Measurements from ENCODE around the gene YBX1.
"Not testable (repeated sequence)": the region's sequence is repeated elsewhere in the genome, so short reads cannot be mapped to it uniquely, and the experiment has no call there.

Gene YBX1

DNA sequence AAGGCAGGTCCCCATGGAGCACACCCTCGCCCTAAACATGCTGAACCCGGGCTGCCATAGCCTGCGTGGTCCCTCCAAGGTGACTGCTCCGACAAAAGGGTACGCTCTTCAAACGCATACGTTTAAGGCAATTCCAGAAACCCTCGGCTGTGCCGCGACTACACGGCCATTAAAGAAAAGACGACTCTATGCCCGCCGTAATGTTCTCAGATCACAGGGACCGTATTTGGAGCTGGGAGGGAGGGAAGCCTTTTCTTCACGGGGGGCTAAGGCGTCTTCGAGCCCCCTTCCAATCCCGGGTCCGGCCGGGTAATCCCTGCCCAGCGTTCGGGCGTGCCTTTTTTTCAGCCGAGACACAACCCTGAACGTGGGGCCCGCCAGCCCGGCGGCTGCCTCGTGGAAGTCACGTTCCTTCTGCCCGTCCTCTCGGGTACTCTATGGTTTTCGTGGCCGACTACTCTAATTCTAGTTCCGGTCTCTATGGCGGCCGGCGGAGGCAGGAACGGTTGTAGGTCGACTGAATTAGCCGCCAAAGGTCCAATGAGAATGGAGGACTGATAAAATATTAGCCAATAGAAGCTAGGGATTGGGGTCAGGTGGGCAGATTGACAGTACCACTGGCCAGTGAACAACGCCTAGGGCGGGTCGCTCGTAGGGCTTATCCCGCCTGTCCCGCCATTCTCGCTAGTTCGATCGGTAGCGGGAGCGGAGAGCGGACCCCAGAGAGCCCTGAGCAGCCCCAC is at the start of gene YBX1:
YBX1 (plus strand) TSS at position 678 of the 743 bp plus-strand sequence. CDS start 148 bp downstream, outside the sequence.
- DNase-seq: peak; percentile 94

DNA sequence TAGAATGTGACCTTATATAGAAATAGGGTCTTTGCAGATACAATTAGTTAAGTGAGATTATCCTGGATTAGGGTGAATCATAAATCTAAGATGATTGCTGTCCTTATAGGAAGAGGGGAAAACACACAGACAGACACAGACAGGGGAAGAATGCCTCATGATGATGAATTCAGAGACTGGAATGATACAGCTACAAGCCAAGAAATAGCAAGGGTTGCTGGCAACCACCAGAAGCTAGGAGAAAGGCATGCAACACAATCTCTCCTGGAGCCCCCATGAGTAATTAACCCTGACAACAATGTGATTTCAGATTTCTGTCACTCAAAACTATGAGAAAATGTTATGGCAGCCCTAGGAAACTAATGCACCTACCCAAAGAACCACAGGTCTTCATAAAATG is 43.1 kb upstream of the YBX1 start:
- no peak for DNase-seq

DNA sequence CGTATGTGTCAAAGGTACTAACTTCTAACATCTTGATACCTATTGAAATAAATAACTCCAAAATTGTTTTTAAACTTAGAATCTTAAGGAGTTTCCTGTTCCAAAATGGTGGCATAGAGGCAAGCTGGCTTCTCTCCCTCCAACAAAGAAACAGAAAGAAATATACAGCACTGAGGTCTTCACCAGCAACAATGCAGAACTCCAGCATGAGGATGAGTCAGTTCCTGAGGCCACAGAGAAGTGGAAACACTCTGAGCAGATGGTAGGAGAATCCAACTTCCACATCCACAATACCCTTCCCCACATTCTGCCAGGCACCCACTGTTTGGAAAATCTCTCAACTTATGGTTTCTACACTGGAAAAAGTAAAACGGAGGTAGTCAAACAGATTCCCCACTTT is 36.2 kb upstream of the YBX1 start:
- DNase-seq: no peak

DNA sequence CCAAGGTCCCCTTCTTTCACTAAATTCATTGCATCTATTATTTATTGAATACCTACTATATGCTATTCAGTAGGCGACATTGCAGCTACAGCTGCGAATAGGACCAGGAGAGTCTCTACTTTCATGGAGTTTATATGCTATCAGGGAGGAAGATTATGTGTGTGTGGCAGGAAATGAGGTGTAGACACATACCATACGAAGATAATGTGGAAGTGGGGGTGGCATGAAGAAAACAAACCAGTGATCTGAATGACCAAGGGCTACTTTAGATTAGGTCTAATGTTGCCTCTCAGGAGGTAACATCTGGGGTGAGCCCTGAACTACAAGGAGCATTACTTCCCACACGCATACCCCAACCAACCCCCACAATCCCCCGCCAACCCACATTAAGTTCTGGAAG is 25.0 kb upstream of the YBX1 start:
- DNase-seq: no peak

DNA sequence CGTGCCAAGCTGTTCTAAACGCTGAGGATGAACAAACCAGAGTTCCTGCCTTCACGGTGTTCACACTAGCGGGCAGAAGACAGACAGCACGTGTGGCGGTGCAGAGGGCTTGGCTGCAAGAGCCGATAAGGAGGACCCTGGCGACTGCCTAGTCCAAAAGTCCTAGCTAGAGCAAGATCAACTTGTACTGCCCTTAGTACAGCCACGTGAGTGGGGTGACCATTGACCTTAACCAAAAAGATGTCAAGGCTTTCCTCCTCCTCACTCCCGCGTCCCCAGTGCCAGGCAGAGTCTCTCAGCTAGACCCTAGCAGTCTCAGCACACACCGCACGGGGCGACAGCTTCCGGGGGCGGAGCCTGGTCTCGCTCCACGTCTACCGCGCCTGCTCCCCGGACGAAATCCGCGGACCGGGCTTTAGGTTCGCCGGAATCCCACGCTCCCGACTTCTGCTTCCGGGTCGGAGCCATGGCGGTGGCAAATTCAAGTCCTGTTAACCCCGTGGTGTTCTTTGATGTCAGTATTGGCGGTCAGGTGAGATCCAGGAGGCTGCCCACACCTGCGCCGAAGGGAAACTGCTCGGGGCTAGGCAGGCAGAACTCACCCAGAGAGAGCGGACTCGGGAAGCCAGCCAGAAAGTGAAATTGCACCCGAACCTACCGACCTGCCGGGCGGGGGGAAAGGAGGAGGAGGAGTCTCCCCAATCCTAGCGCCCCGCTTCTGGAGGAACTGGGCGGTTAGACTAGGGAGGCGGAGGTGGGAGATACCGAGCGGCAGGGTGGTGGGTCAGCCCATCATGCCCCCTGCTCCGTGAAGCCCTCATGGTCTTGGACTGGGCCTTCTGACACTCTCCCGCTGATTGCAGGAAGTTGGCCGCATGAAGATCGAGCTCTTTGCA is 24.0 kb upstream of the YBX1 start, which contains the start of gene PPIH:
PPIH (plus strand) TSS at position 443 of the 896 bp plus-strand sequence; CDS start at position 467, 24 bp downstream.
- DNase-seq: peak; percentile 95

DNA sequence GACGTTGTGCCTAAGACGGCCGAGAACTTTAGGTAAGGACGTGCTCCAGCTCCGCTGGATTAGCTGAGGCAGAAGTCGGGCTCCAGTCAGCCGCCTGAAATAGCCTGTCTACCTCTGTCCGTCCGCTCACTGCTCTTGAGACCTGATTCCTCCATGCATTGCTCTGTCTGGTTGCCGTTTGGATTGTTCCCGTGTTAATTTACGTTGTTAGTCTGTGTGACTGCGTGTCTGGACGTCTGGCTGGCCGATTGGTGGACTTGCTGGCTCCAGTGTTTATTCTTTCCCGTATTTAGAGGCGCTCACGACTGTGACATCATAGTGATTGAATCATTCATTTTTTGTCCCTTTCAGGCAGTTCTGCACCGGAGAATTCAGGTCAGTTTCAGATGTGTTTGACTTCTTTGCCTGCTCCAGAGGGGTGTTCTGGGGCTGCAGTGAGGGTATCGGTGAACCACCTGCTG is 23.3 kb upstream of the YBX1 start:
- DNase-seq: no peak

DNA sequence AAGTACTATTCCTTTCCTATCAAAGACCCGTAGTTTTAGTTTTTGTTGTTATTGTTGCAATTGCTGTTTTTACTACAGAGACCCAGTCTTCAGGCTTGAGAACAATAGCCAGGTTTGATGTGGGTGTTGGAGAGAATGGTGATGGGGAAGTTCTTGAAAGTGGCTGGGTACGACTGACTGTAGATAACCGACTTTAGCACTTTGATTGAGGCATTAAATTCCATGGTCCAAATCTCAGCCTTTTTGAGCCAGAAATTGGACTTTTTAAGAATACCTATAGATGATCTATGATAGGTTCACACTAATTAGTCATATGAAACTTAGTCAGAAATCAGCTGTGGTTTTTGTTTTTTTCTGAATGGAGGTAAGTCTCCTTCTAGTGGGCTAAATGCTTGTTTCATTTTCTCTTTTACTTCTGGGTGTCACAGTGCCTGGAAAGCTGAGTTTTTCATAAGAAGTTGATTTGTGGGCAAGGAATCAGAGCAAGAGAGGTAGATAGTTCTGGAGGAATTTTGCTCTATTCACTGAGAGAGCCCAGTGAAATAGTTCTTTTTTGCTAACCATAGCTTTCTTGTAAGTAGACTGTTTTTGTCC is 21.2 kb upstream of the YBX1 start:
- no peak for DNase-seq

DNA sequence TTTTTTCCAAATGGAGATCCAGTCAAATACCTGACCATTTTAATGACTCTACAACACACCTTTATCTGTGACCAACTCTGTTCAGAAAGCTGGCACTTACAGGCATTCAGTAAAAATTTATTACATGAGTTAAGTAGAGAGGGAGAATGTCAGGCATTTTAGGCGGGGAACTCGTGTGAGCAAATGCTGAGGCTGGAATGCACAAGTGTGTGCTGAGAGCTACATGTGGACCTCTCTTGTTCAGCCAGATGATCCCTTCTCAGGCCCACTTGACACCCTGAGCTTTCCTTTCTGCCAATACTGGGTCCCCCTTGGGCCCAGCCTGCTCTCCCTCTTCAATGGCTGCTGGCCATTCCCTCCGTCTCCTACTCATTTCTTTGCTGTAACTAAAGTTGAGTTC is 12.3 kb upstream of the YBX1 start:
- DNase-seq: no peak

DNA sequence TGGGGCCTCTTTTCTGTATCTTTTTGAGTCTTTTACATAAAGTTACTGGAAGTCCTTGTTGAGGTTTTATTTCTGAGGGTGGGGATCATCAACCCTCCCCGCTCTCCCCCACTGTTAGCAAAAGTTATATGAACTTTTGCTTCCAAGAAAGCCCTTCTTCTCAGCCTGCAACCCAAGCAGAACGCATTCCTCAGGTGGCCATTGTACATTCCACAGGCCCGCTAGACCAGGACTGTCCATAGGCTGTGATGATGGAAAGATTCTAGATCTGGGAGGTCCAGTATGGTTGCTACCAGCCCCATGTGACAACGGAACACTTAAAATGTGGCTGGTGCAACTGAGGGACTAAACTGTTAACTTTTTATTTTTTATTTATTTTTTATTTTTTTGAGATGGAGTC is 11.8 kb upstream of the YBX1 start:
- DNase-seq: no peak

DNA sequence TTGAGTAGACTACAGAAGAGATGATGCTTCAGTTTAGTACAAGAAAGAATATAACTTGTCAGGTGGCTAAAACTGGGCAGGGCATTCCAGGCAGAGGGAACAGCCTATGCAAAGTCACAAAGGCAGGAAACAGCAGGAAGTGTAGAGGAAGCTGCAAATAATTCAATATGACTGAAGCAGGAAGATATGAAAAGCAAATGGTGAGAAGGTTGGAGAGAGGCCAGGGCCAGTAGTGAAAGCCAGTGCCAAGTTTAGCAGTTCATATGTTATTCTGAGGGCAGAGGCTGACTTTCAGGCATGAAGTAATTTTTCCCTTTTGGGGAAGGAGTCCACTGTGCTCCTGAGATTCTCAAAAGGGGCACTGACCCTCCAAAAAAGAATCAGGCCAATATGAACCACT is 8.0 kb upstream of the YBX1 start:
- DNase-seq: no peak

DNA sequence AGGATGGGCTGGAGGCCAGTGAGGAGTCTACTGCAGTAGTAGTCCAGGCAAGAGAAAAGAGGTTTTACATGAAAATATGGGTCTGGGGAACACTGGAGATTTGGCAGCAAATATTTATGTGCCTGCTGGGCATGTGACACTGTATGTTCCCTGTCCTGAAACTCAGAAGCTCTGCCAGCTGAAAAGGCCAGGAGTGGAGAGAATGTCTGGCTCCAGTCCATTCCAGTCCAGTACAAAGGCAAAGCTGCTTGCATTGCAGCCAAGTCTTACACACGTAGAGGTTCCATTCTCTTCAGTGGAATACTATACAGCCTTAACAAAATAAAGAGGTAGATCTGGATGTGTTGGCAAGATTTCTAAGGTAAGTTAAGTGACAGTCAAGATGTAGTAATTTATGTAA is 7.5 kb upstream of the YBX1 start:
- DNase-seq: no peak

DNA sequence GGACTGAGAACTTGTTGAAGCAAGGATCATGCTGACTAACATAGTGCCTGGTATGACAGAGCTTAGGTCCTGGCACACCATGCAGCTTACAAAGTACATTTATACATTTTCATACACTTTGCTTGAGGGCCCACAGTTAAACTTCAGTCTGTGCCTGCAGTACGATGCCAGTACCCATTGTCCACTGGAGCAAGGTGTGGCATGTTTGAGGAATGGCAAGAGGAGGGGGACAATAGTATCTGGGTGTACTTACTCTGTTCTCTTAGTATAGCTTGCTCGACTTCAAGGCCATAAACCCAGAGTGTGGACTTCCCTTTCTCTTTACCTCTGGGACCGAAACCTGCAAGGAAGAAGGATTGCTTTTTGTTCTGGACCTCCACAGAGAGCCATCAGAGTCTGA is 6.8 kb upstream of the YBX1 start:
- DNase-seq: no peak

DNA sequence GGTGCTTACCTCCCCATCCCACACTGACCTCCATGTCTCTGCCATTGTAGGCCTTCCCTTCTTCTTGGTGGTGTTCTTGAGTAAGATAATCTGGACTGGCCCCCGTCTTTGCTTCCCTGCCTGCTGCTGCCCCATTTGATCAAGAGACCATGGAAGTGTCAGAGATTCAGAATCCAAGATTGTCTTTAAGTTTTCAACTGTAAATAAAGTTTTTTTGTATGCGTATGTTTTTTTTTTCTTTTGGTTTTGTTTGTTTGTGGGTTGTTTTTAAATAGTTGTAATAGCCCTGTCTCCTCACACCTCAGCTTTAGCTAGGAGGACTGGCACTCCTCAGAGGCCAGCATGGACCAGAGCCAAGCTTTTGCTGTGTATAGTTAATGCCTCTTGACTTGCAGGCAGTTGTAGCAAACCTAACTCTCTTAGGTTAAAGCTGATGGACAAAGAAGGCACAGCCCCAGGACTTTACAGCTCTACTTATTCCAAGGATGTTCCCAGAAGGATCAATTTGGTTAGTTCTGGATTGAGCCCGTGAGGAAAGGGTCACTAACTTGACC is 5.6 kb upstream of the YBX1 start:
- DNase-seq: no peak

DNA sequence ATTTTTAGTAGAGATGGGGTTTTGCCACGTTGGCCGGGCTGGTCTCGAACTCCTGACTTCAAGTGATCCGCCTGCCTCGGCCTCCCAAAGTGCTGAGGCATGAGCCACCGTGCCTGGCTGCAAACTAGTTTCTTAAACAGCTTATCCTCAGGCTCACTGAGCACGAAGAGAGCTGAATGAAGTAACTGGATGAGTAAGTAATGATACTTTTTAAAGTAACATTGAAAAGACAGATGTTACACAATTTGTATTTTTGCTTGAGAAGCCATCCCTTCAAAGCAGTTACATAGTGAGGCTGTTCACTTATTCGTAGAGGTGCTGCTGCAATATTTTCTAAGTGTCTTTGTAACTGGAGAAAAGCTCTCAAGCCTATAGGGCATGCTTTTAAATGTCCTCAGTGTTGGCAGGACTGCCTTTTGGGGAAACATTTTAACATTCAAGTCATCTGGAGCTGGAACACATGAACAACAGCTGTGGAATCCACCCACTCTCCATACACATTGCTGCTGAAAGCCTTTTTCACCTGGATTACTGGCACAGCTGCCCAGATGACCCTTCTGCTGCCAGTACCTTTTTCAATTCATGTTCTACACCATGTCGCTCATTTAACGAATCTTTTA is 2.7 kb upstream of the YBX1 start:
- no peak for DNase-seq

DNA sequence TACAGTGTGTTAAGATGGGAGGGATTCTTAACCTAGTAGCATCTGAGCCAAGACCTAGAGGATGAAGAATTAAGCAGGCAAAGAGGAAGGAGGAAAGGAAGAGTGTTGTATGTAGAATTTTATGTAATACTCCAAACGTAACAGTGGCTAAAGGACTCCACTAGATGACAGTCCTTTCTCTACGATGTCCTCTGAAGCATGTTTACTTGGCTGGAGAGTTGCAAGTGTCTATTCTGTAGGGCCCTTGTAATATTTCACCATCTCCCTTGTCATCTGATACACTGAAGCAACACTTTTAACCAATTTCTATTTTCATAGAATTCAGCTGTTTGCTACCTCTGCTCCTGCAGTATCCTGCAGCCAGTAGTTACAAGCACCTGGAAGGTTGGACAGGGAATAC is 2.2 kb upstream of the YBX1 start:
- DNase-seq: no peak

DNA sequence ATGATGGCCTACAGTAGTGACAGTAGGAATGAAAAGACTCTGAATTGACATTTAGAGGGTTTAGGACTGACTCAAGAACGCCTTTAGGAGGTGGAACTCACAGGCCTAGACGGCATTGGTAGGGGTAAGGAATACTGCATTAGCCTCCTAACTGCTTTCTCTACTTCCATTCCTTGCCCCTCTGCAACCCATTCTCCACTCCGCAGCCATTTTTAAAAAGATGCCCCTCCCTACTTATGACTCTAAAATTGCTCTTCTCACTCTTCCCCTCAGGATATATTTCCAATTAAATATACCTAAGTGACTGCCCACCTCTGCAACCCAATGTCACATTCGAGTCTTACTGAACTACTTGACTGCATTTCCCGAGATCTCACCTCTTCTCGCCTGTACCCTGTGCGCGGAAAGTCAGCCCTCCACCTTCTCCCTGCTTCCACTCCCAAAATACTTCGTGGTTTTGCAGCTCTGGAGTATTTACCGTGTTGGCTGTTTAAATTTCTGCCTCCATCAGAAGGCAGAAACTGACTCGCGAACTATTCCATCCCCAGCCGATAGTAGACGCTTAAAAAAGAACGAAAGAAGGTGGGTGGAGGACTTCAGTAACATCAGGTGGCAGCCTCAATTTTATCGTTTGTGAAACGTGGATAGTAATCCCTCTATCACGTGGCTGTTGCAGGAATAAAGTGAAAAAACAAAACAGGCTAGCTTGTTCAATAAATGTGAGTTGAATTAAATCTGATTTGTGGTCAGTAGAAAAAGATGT is 1.1 kb upstream of the YBX1 start:
- DNase-seq: peak; percentile 4

DNA sequence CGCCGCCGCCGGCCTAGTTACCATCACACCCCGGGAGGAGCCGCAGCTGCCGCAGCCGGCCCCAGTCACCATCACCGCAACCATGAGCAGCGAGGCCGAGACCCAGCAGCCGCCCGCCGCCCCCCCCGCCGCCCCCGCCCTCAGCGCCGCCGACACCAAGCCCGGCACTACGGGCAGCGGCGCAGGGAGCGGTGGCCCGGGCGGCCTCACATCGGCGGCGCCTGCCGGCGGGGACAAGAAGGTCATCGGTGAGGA is 193 bp downstream of the YBX1 start:
- not testable (repeated sequence) for DNase-seq

DNA sequence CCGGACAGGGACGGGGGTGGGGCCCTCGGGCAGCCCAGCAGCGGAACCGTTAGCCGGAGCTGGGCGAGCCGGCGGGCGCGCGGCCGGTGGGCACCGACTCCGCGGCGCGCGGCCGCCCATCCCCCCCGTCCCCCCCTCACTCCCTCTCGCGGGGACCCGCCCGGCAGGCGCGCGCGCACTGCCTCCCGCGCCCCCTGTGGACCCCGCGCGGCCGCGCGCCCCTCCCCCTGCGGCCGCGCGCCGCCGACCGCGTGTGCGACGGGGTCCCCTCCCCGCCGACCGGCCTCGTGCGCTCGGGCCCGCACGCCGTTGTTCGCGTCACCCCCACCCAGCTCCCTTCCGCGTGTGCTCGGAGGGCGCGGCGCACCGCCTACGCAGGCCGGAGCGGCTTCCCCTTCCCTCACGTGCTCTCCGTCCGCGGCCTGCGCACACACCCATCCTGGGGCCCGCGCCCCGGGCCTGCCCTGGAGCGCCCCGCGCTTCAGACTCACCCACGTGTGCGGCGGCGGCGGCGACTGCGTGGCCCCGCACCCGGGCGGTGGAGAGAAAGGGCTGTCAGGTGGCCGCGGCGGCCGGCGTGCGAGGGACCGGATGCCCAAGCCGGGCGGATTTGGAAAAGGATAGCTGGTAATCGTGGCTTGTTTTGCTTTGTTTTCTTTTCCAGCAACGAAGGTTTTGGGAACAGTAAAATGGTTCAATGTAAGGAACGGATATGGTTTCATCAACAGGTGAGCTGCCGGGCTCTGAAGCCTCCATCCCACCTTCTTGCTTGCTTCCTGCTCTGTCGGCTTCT is 717 bp downstream of the YBX1 start:
- DNase-seq: peak; percentile 69

DNA sequence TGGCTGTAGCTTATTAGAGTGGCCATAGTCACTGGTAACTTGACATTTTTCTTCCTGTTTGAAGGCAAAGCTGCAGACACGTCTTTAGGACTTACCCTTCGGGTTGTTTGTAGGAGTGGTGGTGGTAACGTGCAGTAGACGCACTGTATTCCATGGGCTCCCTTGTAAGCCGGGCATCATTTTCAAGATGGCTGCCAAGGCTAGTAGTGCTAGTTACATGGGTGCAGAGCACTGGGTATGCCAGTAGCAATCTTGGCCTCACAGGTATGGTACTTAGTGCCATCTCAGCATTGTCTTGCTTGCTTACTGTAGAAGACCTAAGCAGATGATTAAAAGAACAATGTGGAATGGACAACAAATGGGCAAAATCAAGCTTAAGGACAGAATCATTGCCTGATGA is 1.9 kb downstream of the YBX1 start:
- DNase-seq: peak; percentile 7

DNA sequence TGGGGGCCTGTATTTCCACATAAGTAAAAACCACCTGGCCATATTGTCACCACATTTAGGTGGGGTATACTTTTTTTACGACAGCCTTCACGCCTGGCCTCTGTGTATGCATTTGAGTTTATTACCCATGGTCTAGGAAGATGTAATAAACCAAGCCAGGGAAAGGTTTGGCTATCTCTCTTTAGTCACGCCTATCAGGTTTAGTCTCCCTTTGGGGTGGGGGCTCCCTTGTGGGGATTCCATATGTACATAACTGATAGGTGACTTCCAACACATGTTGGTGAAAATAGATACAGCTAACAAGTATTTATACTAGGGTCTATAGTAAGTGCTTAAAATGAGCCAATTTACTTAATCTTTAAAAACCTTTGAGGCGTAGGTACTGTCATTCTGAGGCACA is 4.2 kb downstream of the YBX1 start:
- no peak for DNase-seq

DNA sequence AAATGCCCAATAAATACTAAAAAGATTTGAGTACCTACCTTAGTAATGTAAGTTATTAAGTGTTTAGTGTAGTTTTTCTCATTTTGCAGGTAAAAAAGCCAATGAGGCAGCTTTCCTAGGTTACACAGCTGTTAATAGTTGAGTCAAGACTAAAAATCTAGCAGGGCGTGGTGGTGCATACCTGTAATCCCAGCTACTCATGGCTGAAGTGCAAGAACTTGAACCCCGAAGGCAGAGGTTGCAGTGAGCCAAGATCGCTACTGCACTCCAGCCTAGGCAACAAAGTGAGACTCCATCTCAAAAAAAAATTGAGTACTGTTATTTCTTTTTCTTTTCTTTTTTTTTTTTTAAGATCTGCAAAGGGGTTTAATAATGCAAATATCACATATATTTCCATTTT is 7.7 kb downstream of the YBX1 start:
- no peak for DNase-seq
